KMS-11 (cell line): Measurements from ENCODE around the gene IL1RAPL1.

Experiments
- H2AFZ ChIP-seq: fragments of 200-600 bp; sonication (generic); 2 replicates; pipeline ENCODE4 v1.6.1; 2016; ENCODE audit warnings: antibody characterized with exemption, mixed run types, low read depth
- H3K27ac ChIP-seq: fragments of 200-600 bp; sonication (generic); 2 replicates; pipeline ENCODE4 v1.6.1; 2016; ENCODE audit warnings: mild to moderate bottlenecking, mixed run types
- H3K27me3 ChIP-seq: fragments of 200-600 bp; sonication (generic); 2 replicates; pipeline ENCODE4 v1.6.1; 2017; ENCODE audit warnings: mild to moderate bottlenecking, low read depth, mixed run types, moderate library complexity; ENCODE audit not compliant: insufficient read depth
- H3K36me3 ChIP-seq: fragments of 200-600 bp; sonication (generic); 2 replicates; pipeline ENCODE4 v1.6.1; 2017; ENCODE audit warnings: mild to moderate bottlenecking, mixed run types; ENCODE audit not compliant: insufficient read depth
- H3K4me1 ChIP-seq: fragments of 200-600 bp; sonication (generic); 2 replicates; pipeline ENCODE4 v1.6.1; 2016; ENCODE audit warnings: mild to moderate bottlenecking, low read depth, mixed run types; ENCODE audit not compliant: poor library complexity, severe bottlenecking
- H3K4me2 ChIP-seq: fragments of 200-600 bp; sonication (generic); 2 replicates; pipeline ENCODE4 v1.7.0; 2016; ENCODE audit warnings: mild to moderate bottlenecking, mixed run types
- H3K4me3 ChIP-seq: fragments of 200-600 bp; sonication (generic); IDR thresholded peaks from 2 replicates; pipeline ENCODE4 v1.6.1; 2017; ENCODE audit warnings: low read depth, low read length, mixed read lengths; ENCODE audit not compliant: insufficient read depth
- H3K79me2 ChIP-seq: fragments of 200-600 bp; sonication (generic); 2 replicates; pipeline ENCODE4 v1.6.1; 2016; ENCODE audit warnings: low read depth, mixed run types; ENCODE audit not compliant: insufficient read depth
- H3K9ac ChIP-seq: fragments of 200-600 bp; sonication (generic); 2 replicates; pipeline ENCODE4 v1.6.1; 2016; ENCODE audit warnings: mild to moderate bottlenecking, mixed run types
- H4K20me1 ChIP-seq: fragments of 200-600 bp; sonication (generic); 2 replicates; pipeline ENCODE4 v1.6.1; 2016; ENCODE audit warnings: mild to moderate bottlenecking, mixed run types; ENCODE audit not compliant: insufficient read depth
- TF ChIP-seq, protein P1 (sequence below): fragments of 200-600 bp; sonication (generic); conservative IDR thresholded peaks from 2 replicates; pipeline ENCODE4 v1.6.1; 2017; ENCODE audit warnings: low read depth, mild to moderate bottlenecking, antibody characterized with exemption, low read length, moderate library complexity, mixed read lengths

IL1RAPL1 gene

DNA sequence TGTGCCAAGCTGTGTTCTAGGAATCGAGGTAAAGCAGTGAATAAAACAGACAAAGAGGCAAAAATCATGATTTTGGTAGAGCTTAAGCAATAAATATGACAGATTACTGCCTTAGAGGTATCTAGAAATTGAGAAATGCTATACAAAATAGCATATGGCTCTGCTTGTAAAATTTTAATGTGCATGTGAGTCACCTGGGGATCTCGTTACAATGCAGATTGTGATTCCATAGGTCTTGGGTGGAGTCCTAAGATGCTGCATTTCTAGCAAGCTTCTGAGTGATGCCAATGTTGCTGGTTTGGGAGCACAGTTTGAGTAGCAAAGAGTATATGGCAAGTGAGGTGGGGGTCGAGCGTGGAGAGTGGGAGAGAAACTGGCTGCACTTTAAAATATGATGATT, 930.9 kb downstream of the IL1RAPL1 start:
- Histone ChIP-seq H3K9ac (no peak overlapping the region), H2AFZ (no peak overlapping the region), H3K27me3 (no peaks in the 10 kb centered on the region), H3K4me3 (no peak overlapping the region), H4K20me1 (no peaks in the 10 kb centered on the region), H3K4me1 (no peaks in the 10 kb centered on the region), H3K36me3 (no peaks in the 10 kb centered on the region), H3K27ac (no peak overlapping the region), H3K79me2 (no peaks in the 10 kb centered on the region), H3K4me2 (no peak overlapping the region)
- TF ChIP-seq, protein P1, sequence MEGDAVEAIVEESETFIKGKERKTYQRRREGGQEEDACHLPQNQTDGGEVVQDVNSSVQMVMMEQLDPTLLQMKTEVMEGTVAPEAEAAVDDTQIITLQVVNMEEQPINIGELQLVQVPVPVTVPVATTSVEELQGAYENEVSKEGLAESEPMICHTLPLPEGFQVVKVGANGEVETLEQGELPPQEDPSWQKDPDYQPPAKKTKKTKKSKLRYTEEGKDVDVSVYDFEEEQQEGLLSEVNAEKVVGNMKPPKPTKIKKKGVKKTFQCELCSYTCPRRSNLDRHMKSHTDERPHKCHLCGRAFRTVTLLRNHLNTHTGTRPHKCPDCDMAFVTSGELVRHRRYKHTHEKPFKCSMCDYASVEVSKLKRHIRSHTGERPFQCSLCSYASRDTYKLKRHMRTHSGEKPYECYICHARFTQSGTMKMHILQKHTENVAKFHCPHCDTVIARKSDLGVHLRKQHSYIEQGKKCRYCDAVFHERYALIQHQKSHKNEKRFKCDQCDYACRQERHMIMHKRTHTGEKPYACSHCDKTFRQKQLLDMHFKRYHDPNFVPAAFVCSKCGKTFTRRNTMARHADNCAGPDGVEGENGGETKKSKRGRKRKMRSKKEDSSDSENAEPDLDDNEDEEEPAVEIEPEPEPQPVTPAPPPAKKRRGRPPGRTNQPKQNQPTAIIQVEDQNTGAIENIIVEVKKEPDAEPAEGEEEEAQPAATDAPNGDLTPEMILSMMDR = no peak

DNA sequence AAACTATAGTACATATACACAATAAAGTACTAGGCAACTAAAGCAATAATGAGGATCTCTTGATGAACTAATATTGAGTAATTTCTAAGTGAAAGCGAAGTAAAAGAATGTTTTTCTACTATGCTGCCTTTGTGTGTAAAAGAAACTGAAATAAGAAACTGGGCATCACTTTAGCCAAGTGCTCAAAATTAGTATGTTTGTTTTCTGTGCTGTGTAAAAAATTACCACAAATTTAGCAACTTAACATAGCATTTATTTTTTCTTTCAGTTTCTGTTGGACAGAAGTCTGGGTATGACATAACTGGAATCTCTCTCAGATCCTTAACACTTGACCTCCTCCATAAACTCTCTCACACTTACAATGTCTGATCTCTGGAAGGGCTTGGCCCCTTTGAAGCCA, 941.0 kb downstream of the IL1RAPL1 start:
- Histone ChIP-seq H3K27ac (no peak overlapping the region), H3K27me3 (no peaks in the 10 kb centered on the region), H4K20me1 (no peaks in the 10 kb centered on the region), H3K9ac (no peak overlapping the region), H2AFZ (no peak overlapping the region), H3K36me3 (no peaks in the 10 kb centered on the region), H3K4me3 (no peak overlapping the region), H3K79me2 (no peaks in the 10 kb centered on the region), H3K4me1 (no peaks in the 10 kb centered on the region), H3K4me2 (no peak overlapping the region)
- TF ChIP-seq, protein P1 = no peak

DNA sequence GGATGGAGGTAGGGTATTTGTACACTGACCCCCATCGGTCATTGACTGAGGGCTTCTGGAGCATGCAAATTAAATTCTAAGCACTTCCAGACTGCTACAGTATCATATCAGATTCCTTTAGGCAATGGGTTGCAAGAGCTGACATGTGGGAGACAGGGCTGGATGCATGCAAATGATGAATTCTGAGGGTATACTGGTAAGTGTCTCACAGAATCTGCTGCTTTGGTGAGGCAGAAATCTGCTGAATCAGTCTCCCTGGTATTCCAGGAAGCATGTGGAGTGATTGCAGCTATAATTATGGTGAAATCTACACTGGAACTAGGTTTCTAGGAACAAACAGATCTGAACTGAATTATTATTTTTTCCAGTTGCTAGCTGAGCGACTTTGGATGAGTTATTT, 943.3 kb downstream of the IL1RAPL1 start:
- Histone ChIP-seq H3K36me3 (no peaks in the 10 kb centered on the region), H3K4me1 (no peaks in the 10 kb centered on the region), H3K4me2 (no peak overlapping the region), H4K20me1 (no peaks in the 10 kb centered on the region), H3K27ac (no peak overlapping the region), H3K79me2 (no peaks in the 10 kb centered on the region), H3K4me3 (no peak overlapping the region), H3K27me3 (no peaks in the 10 kb centered on the region), H2AFZ (no peak overlapping the region), H3K9ac (no peak overlapping the region)
- TF ChIP-seq, protein P1 = no peak

DNA sequence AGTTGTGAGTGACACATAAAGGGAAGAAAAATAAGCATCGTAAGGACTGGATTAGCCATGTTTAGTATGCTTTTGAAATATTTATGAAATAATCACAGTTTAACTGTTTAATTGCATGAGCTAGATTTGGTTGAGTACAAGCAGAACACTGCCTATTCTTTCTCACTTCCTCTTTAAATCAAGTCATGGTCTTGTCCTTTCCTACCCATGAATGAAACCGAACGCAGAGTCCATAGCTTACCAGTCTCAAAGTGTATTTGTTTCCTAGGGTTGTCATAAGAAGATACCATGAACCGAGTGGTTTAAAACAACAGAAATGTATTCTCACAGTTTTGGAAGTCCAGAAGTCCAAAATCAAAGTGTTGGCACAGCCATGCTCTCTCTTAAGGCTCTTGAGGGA, 944.1 kb downstream of the IL1RAPL1 start:
- no peaks in the 10 kb centered on the region for H3K36me3 ChIP-seq
- H3K4me1 ChIP-seq = no peaks in the 10 kb centered on the region
- no peaks in the 10 kb centered on the region for H3K27me3 ChIP-seq
- no peak overlapping the region for H2AFZ ChIP-seq
- TF ChIP-seq, protein P1 = no peak
- no peaks in the 10 kb centered on the region for H3K79me2 ChIP-seq
- no peak overlapping the region for H3K9ac ChIP-seq
- H4K20me1 ChIP-seq = no peaks in the 10 kb centered on the region
- no peak overlapping the region for H3K4me3 ChIP-seq
- H3K4me2 ChIP-seq = no peak overlapping the region
- no peak overlapping the region for H3K27ac ChIP-seq
